ENCODE results near the gene IFNAR1. TPM values are rescaled to one million over a fixed set of nuclear protein-coding genes. Genes with fewer than 3 reads are reported as not detected.

IFNAR1 gene
- total RNA-seq, 4 donors from 2014 or later, result 28.9 to 44.1 (median 31.9) TPM

DNA sequence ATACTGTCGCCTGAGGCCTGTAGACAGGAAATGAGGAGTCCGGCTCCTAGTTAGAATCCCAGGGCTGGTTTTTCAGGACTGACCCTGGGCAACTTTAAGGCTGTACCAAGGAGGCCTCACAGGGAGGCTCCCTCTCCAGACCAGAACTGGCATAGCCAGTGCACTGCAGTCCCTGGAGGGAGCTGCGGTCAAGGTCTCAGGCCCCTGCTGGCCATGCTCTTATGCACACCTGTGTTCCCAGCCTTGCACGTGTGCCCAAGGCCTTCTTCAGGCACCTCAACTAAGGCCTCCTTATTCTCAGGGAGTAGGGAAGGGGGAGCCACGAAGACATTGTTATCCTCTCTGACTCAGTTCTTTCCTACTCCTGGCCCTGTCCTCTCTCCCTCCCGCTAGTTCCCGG lies 22.0 kb upstream of the IFNAR1 start:
- no peaks in the 10 kb centered on the region for H3K27me3 ChIP-seq
- no peak overlapping the region for H3K27ac ChIP-seq
- TF ChIP-seq, protein P1, sequence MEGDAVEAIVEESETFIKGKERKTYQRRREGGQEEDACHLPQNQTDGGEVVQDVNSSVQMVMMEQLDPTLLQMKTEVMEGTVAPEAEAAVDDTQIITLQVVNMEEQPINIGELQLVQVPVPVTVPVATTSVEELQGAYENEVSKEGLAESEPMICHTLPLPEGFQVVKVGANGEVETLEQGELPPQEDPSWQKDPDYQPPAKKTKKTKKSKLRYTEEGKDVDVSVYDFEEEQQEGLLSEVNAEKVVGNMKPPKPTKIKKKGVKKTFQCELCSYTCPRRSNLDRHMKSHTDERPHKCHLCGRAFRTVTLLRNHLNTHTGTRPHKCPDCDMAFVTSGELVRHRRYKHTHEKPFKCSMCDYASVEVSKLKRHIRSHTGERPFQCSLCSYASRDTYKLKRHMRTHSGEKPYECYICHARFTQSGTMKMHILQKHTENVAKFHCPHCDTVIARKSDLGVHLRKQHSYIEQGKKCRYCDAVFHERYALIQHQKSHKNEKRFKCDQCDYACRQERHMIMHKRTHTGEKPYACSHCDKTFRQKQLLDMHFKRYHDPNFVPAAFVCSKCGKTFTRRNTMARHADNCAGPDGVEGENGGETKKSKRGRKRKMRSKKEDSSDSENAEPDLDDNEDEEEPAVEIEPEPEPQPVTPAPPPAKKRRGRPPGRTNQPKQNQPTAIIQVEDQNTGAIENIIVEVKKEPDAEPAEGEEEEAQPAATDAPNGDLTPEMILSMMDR (IDR thresholded peaks at IDR 0.05), result no peak
- no peak for TF ChIP-seq POLR2AphosphoS5 (IDR thresholded peaks at IDR 0.05)
- TF ChIP-seq POLR2A (IDR thresholded peaks at IDR 0.05), result no peak
- TF ChIP-seq EP300 (IDR thresholded peaks at IDR 0.05), result no peak
- ATAC-seq, result no peak
- peaks cover 0 to 1% of the 10 kb centered on the region in 2 donors for H3K36me3 ChIP-seq
- H3K4me3 ChIP-seq, result no peak overlapping the region
- H3K9me3 ChIP-seq, result no peaks in the 10 kb centered on the region
- WGBS, 2 donors (ENCODE audit: low coverage in 1 of 2), result 91 to 100% methylated on average over 1 to 4 of the region's 7 CpGs
- H3K4me1 ChIP-seq, result peaks cover 0 to 3% (median 0%) of the 10 kb centered on the region in 3 donors

DNA sequence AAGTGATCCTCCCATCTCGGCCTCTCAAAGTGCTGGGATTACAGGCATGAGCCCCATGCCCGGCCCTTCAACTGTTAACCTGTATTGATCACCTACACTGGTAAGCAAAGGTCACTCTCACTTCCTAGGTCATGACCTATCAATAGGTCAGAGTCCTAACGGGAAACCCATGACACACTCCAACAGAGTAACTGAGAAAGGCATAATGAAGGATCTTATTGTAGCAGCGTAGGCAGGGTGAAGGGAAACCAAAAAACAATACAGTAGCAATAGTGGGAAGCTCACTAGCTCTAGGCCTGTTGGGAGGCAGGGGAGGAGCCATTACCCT lies 19.5 kb upstream of the IFNAR1 start:
- Histone ChIP-seq H3K4me1 (peaks cover 0 to 3% (median 0%) of the 10 kb centered on the region in 3 donors), H3K9me3 (peaks cover 0 to 5% (median 0%) of the 10 kb centered on the region in 3 donors), H3K27ac (no peak overlapping the region), H3K36me3 (no peaks in the 10 kb centered on the region), H3K4me3 (no peak overlapping the region), H3K27me3 (no peaks in the 10 kb centered on the region)
- no peak for ATAC-seq
- WGBS, 2 donors (ENCODE audit: low coverage in 1 of 2), result 92 to 100% methylated on average over 1 to 2 of the region's 4 CpGs
- no peak for TF ChIP-seq EP300 (IDR thresholded peaks at IDR 0.05)
- TF ChIP-seq POLR2AphosphoS5 (IDR thresholded peaks at IDR 0.05), result no peak
- TF ChIP-seq, protein P1 (IDR thresholded peaks at IDR 0.05), result no peak
- no peak for TF ChIP-seq POLR2A (IDR thresholded peaks at IDR 0.05)

DNA sequence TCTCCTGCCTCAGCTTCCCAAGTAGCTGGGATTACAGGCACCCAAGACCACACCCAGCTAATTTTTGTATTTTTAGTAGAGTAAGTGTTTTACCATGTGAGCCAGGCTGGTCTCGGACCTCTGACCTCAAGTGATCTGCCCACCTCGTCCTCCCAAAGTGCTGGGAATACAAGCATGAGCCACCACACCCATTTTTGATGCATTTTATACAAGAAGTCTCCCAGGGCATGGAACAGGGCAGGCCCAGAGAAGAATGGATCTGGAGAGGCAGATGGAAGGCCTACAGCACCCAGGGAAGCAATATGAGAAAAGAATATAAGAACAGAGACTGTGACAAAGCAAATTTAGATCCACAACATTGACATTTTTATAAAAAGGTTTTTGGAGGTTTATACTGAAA lies 18.8 kb upstream of the IFNAR1 start:
- no peaks in the 10 kb centered on the region for H3K27me3 ChIP-seq
- peaks cover 0 to 3% (median 0%) of the 10 kb centered on the region in 3 donors for H3K4me1 ChIP-seq
- H3K9me3 ChIP-seq, result peaks cover 0 to 5% (median 0%) of the 10 kb centered on the region in 3 donors
- no peak for ATAC-seq
- H3K27ac ChIP-seq, result no peak overlapping the region
- TF ChIP-seq POLR2A (IDR thresholded peaks at IDR 0.05), result no peak
- no peak for TF ChIP-seq POLR2AphosphoS5 (IDR thresholded peaks at IDR 0.05)
- TF ChIP-seq, protein P1 (IDR thresholded peaks at IDR 0.05), result no peak
- TF ChIP-seq EP300 (IDR thresholded peaks at IDR 0.05), result no peak
- 86% methylated on average over 1 of the region's 2 CpGs; no CpG with 5 or more reads in 1 of the 2 donors for WGBS, 2 donors (ENCODE audit: low coverage in 1 of 2)
- no peak overlapping the region for H3K4me3 ChIP-seq
- no peaks in the 10 kb centered on the region for H3K36me3 ChIP-seq

DNA sequence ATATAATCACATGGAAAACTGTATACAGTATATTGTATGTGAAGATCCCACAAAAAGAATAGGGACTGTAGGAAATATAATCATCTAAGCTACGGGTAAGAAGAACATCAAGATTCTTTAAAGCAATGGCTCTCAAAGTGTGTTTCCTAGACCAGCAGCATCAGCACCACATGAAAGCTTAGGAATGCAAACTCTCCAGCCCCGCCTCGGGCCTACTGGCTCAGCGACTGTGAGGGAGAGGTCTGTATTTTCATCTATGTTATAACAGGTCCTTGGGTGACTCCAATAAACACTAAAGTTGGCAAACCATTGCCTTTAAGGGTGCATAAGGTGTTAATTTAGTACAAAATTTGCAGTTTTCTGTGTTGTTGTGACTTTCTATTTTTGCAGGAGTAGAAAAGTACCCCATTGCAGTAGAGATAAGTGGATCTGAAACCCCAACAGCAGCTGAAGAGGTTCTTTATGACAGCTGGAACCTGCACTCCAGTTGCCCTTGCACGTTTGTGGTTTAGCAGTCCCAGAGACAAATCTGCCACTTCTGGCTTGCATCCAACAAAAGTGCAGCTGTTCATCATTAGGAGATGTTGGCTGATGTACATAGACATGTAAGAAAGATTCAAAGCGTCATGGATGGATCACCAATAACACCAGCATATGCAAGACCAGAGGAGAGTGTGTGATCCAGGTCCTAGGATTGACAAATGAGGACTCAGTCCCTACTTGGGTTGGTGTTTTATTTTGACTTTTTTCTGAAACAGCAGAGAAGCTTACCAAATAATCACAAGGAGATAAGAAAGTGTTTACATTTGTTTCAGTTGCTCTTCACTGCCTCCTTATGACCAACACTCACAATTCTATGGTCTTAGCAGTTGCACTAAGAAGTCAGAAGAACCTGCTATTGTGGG lies 15.9 kb upstream of the IFNAR1 start:
- Histone ChIP-seq H3K27ac (no peak overlapping the region), H3K4me3 (no peak overlapping the region), H3K4me1 (no peaks in the 10 kb centered on the region), H3K27me3 (no peaks in the 10 kb centered on the region), H3K36me3 (no peaks in the 10 kb centered on the region), H3K9me3 (peaks cover 0 to 5% (median 0%) of the 10 kb centered on the region in 3 donors)
- 34 to 45% methylated on average over 5 to 6 of the region's 6 CpGs for WGBS, 2 donors (ENCODE audit: low coverage in 1 of 2)
- no peak for ATAC-seq
- TF ChIP-seq POLR2AphosphoS5 (IDR thresholded peaks at IDR 0.05) (no peak), EP300 (IDR thresholded peaks at IDR 0.05) (no peak), POLR2A (IDR thresholded peaks at IDR 0.05) (no peak)
- TF ChIP-seq, protein P1 (IDR thresholded peaks at IDR 0.05), result no peak

DNA sequence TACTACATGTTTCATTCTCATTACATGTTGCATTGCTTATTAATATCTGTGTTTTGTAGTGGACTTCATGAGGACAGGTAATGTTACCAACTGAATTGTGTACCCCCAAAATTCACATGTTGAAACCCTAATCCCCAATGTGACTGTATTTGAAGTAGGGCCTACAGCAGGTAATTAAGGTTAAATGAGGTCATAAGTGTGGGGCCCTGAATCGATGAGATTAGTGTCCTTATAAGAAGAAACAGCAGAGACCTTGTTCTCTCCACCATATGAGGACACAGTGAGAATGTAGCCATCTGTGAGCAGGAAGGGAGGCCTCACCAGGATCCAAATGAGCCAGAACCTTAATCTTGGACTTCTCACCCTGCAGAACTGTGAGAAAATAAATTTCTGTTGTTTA lies 15.0 kb upstream of the IFNAR1 start:
- no peak overlapping the region for H3K27ac ChIP-seq
- peaks cover 0 to 5% (median 0%) of the 10 kb centered on the region in 3 donors for H3K9me3 ChIP-seq
- H3K4me3 ChIP-seq, result no peak overlapping the region
- no peaks in the 10 kb centered on the region for H3K36me3 ChIP-seq
- TF ChIP-seq EP300 (IDR thresholded peaks at IDR 0.05), result no peak
- no peak for TF ChIP-seq POLR2AphosphoS5 (IDR thresholded peaks at IDR 0.05)
- H3K4me1 ChIP-seq, result no peaks in the 10 kb centered on the region
- ATAC-seq, result no peak
- H3K27me3 ChIP-seq, result no peaks in the 10 kb centered on the region
- 100% methylated on average over 1 of the region's 1 CpG; no CpG with 5 or more reads in 1 of the 2 donors for WGBS, 2 donors (ENCODE audit: low coverage in 1 of 2)
